GM10847 (cell line): ENCODE data around the gene OAT.

Experiments used
- POLR2A ChIP-seq: IDR thresholded peaks from 2 replicates; pipeline ENCODE4 v1.6.1; 2011; ENCODE audit not compliant: insufficient read length; ENCODE audit errors: extremely low read depth

The OAT gene

DNA sequence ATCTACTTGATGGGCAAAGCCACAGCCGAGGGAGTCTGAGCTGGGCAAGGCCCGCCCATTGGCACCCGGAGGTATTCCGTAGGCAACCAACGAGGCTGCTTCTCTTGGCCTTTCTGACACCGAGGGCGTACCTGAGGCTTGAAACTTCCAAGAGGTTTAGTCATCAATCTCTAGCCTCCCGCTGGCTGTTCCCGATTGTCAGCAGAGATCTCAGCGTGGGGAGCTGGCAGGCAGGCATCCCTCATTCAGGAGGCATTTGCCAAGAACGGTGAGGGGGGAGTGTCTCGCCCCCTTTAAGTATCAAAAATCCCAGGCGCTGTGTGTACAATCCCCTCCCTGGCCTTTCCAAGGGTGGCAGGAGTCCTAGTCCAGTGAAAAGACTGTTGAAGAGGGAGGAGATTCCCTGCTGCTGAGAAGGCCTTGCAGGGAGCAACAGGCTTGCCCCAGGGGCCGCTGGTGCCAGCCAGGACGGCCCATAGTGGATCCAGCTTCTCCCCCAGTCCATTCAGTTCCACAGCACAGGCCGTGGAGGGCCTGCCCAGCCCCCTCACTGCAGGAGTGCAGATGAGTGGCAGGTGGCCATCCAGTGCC is 39.7 kb downstream of the OAT start:
- TF ChIP-seq POLR2A: no peak

DNA sequence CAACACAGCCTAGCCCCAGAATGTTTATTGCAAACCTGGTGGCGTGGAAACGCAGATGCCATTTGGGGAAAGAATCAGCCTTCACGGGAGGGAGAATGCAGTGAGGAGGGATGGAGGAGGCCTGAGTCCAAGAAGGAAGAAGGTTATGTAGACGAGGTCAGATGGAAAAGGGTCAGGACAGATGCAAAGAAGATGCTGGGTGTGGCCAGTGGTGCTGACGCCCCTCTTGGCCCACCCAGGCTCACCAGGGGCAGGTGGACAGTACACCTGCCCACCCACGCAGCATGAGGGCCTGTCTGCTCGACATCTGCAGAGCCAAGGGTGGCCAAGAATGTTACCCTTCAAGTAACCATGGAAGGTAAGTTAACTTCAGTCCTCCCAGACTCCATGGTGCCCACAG is 40.5 kb downstream of the OAT start:
- TF ChIP-seq POLR2A: no peak

DNA sequence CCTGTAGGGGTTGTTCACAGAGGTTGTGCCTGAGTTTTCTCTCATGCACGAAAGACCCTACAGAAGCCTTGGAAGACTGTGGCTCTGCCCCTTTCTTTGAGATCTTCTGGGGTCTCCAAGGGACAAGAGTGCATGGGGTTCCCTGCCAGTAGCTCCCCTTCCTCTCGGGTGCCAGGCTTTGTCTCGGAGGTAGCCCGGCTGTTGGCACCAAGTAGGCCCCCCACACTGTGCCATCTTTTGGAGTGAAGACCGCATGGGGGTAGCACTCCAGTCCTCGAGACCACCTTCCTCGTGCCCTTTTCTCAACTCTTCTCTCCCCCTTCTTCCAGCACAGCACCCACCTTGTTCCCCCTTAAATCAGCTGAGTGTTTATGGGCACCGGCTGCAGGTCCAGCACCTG is 41.6 kb downstream of the OAT start:
- no peak for TF ChIP-seq POLR2A

DNA sequence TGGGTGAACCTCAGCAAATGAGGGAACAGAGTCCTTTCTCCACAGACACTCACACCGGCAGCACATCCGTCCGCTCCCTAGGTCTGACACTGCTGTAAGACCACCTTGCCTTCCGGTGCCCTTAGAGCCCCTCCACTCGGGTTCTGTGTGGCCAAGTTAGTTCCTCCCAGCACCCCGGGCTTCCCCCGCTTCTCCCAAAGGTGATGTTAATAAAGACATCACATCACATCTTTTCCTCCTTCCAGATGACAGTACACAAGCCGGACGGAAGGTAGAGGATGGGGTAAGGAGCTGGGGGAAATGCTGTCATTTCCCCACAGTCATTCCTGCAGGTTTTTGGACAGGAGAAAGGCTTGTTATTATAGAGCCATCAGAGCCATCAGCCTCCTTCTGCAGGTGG is 42.3 kb downstream of the OAT start:
- TF ChIP-seq POLR2A: no peak

DNA sequence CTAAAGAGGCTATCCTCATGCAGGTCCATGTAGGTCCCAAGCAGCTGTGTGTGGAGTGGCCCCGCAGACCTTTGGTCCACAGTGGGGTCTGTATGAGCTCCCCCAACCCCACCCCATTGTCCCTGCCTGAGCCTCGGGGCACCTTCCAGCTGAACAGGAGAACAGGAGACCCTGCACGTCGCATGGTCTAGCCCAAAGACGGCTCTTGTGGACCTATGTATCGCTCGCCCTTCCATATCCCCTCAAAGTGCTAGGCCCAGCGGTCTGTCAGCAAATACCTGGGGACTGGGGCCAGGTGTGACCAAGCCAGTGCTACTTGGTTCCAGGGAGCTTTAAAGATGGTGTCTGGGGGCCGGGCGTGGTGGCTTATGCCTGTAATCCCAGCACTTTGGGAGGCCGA is 43.0 kb downstream of the OAT start:
- TF ChIP-seq POLR2A: no peak

DNA sequence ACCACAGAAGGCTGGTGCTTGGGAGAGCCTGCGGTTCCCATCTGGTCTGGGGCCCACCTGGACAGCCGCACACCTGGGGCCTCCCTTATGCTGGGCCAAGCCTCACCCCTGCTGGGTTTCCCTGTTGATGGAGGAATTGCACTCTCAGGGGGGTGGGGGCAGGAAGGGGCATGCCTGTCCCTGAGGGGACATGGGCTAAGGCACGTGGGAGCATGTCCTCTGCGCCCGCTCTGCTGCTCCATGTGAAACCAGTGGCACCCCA is 43.4 kb downstream of the OAT start:
- TF ChIP-seq POLR2A: no peak

DNA sequence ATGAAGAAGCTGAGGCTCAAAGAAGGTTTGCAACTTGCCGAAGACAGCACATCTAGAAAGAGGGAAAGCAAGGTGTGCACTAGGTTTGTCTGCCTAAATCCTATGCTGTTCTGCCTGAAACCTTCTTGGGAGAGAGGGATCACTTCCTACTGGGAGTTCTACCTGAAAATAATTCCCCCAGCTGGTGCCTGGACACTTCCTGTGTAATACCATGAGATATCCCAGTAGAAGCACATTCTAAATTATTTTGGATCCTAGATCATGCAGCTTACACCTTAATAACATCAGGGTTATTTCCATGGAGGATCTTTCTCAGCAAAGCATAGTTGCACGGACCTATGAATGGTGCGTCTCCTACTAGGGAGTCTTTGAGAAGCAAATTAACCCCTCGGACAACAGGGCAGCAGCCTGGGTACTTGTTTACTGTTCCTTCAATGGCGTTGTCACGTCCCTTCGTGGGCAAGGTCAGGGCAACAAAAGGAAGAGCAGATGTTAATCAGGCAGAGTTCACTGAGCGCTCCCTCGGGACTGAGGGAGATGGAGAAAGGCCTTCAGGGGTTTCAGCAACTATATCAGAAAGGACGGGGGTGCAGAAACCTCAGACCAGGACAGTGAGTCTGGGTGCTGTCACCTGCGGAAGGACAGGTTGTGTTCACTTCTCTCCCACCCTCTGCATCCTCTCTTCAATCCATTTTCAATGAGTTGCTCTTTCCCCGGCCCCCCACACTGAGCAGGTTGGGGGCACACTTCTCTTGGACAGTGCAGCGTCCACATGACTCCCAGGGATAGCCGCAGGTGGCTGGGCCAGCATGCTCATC is 44.0 kb downstream of the OAT start:
- TF ChIP-seq POLR2A: no peak

DNA sequence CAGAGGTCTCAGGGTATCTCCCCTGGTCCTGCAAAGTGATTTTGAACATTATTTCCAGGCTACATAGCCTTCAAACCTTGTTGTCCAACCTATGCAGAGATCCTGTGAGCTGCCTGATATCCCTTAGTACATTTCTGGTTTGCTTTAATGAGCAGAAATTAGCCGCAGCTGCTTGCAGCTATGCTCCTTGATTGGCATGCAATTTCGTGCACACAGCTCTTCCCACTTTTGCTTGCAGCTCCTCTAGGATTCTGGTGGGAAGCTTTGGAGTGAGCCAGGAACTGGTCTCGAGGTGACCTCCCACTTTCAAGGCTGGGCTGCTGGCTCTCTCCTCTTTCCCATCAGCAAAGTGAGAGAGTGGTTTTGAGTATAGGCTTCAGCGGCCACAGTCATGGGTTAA is 45.8 kb downstream of the OAT start:
- TF ChIP-seq POLR2A: no peak

DNA sequence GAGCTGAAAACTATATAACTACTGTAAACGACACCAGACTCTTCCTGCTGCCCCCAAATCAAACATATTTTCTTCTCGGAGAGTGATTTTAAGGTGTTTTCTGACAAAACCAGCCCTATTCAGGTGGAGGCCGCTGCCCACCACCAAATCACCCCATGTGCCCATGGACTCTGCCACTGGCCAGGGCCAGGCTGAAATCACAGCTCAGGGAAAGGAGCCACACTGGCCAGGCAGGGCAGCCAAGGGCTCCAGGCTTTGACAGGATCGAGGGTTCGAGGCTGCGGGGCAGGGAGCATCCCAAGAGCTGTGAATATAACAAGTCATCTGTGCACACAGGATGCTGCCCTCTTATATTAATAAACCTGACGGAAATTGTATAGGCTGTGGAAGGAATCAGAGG is 48.3 kb downstream of the OAT start:
- no peak for TF ChIP-seq POLR2A

DNA sequence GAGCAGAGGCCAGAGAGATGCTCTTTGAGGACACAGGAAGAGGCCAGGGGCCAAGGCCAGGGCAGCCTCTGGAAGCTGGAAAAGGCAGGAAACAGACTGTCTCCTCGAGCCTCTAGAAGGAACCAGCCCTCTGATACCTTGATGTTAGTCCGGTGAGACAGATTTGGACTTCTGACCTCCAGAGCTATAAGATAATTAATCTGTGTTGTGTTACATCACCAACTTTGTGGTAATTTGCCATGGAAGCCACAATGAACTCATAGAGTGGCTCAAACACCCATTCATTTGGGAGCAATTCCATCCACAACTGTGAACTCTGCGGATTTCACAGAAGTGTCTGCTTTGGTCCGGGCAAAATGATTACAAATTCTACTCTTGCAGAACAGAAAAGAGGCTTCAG is 48.7 kb downstream of the OAT start:
- TF ChIP-seq POLR2A: no peak

DNA sequence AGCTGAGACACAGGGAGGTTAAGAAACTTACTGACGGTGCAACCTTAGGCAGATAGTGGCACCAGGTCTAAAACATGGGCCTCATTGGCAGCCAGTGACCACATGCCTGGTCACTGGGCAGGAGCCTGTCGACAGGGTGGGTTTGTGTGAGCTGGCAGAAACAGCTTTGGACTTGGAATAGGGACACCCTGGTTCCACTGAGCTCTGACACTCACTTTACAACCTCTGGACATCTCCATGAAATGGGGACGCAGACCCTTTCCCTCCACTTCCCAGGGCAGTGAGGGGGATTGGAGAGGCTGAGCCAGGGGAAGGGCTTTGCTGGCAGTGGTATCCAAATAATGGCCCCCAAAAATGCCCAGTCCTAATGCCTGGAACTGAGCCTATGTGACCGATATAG is 49.7 kb downstream of the OAT start:
- TF ChIP-seq POLR2A: no peak

DNA sequence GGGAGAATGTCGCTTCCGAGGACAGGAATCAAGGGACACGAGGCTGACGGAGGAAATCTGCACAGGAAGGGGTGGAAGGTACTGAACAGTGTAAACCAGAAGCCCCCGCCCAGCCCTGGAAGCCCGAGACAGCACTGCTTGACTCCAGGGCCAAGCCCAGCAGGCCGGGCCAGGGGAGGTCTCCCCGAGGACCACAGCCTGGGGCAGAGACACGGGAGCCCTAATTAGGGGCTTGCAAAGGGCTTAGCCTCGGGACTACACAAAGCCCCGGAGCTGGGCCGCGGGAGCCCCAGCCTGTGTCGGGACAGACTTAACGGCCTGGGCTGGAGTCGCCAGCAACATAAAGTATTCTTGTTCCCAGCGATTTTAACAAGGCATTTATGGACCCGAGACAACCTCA is 50.8 kb downstream of the OAT start:
- no peak for TF ChIP-seq POLR2A

DNA sequence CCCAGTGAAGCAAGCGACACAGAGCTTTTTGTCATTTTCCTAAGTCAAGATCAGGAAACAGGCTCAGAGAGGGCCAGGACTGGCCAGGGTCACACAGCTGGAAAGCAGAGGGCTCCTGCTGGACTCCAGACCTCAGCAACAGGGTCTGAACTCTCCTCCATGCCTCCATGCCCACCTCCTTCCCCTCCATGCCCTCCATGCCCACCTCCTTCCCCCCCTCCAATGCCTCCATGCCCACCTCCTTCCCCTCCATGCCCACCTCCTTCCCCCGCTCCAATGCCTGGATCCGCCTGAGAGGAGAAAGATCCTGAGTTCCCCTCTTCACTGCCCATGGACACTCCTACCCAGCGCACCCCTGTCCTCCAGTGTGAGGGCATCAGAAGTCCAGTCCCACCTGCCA is 51.3 kb downstream of the OAT start:
- no peak for TF ChIP-seq POLR2A

DNA sequence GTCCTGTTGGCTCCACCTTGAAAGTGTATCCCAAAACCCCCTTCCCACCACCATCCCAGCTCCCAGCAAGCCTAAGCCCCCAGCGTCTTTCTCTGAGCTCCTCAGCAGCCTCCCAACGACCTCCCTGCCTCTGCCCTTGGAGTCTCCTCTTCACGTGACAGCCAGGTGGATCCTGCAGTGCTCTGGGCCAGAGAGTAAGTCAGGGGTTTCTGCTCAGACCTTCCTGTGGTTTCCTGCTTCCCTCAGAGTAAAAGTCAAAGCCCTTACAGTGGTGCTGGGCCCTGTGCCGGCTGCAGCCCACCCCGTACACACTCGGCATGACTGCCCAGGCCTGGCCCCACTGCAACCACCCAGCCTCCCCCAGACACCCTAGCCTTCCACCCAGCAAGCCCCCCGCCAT is 51.9 kb downstream of the OAT start:
- TF ChIP-seq POLR2A: no peak

DNA sequence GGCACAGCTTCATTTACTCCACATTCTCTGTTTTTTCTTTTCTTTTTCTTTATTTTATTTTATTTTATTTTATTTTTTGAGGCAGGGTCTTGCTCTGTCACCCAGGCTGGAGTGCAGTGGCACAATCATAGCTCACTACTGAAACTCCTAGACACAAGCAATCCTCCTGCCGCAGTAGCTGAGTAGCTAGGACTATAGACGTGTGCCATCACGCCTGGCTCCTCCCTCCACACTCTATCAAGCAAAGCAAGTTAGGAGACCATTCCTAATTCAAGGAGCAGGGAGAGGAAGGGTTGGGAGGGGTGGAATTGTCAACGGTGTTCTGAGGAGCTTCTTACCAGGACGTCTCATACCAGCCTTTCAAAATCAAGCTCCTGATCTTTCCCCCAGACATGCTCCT is 52.4 kb downstream of the OAT start:
- no peak for TF ChIP-seq POLR2A

DNA sequence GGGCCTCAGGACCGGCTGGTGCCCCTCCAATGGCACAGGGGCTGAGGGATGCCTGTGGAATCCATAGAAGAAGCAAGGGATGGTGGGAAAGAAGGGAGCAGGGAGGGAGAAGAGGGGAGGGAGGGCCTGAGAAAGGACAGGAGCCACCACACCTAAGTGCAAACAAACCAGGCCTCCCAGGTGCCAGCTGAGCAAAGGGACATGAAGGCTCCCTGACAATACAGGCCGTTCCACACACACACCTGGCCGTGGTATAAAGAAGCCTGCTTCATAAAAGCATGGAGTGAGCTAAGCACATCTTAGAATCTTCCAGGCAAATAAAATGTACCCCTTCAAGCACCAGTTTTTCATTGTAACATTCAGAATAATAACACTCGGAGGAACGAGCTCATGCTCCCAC is 54.0 kb downstream of the OAT start:
- no peak for TF ChIP-seq POLR2A

DNA sequence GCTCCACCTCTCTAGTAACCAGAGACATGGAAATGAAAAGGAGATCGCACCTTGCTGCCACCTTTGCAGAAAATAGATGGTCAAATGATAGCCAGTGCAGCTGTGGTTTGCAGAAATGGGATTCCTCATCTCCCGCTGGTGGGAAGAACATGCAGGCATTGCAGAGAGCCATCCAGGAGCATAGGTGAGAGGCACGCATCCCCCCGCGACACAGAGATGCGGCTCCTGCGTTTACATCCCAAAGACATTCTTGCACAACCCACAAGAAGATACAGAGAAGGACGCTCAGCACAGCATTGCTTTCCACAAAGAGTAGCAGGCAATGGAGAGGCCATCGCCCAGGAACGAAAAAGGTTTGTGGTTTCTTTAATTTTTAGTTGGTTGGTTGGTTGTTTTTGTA is 56.2 kb downstream of the OAT start:
- no peak for TF ChIP-seq POLR2A
